ENCODE measurements around the gene SPOUT1.

The SPOUT1 gene

DNA sequence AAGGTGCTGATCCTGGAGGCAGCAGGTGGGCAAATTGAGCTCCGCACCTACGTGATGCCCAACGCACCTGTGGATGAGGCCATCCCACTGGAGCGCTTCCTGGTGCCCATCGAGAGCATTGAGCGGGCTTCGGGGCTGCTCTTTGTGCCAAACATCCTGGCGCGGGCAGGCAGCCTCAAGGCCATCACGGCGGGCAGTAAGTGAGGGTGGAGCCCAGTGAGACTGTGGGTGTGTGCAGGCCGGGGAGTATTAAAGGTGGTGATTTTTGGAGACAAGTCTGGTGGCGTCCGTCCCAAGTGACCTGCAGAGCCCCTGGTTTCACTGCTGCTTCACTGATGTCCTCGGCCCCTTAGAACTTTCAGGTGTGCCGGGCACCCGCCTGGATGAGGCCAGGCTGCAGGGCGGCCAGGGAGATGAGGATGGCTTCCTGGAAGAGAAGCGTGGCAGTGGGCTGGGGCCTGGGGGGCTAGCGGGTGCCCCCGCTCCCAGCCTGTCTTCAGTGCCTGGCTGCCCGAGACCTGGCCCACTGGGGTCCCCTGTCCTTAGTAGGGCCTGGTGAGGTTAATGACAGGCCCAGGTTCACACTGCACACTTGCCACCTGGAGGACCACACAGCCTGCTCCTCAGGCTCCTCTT lies 7.1 kb downstream of the SPOUT1 start:
- Histone ChIP-seq H3K9ac (ENCODE audit: low read length) (no peak overlapping the region), H3K79me2 (ENCODE audit: low read length) (peaks cover 11% of the 10 kb centered on the region), H4K20me1 (ENCODE audit: insufficient read depth, low read length) (no peaks in the 10 kb centered on the region), H3K27me3 (replicated peaks; ENCODE audit: insufficient read depth, low read length) (no peaks in the 10 kb centered on the region), H3K4me3 (ENCODE audit: low read length) (no peak overlapping the region), H3K9me2 (replicated peaks; ENCODE audit: insufficient read depth, low read length) (no peaks in the 10 kb centered on the region), H3K4me2 (ENCODE audit: low read depth, low read length) (no peak overlapping the region), H3F3A (ENCODE audit: insufficient read depth, low read length) (no peaks in the 10 kb centered on the region), H2AFZ (ENCODE audit: low read length) (no peak overlapping the region), H3K4me1 (ENCODE audit: low read length) (peaks cover 6% of the 10 kb centered on the region; the same call in 1 of the 2 replicates), H3K27ac (ENCODE audit: low read length) (no peak overlapping the region), H3K36me3 (replicated peaks; ENCODE audit: insufficient read depth, low read length) (no peaks in the 10 kb centered on the region; the same call in 1 of the 2 replicates), H3K9me3 (replicated peaks; ENCODE audit: insufficient read depth, low read length) (no peaks in the 10 kb centered on the region)
- DNase-seq: no peak
- TF ChIP-seq EZH2phosphoT487 (IDR thresholded peaks at IDR 0.05; ENCODE audit: low read length): no peak
- no peak for TF ChIP-seq CTCF (IDR thresholded peaks at IDR 0.05; ENCODE audit: low read length)
- no peak for TF ChIP-seq EZH2 (optimal IDR thresholded peaks at IDR 0.05; ENCODE audit: low read depth, low read length)

- Histone ChIP-seq H4K20me1 (ENCODE audit: insufficient read depth, low read length) (no peaks in the 10 kb centered on the region), H3K4me3 (ENCODE audit: low read length) (no peak overlapping the region), H2AFZ (ENCODE audit: low read length) (no peak overlapping the region), H3F3A (ENCODE audit: insufficient read depth, low read length) (no peaks in the 10 kb centered on the region), H3K4me2 (ENCODE audit: low read depth, low read length) (no peak overlapping the region), H3K4me1 (ENCODE audit: low read length) (peaks cover 6% of the 10 kb centered on the region; the same call in 1 of the 2 replicates), H3K27ac (ENCODE audit: low read length) (no peak overlapping the region), H3K27me3 (replicated peaks; ENCODE audit: insufficient read depth, low read length) (no peaks in the 10 kb centered on the region), H3K79me2 (ENCODE audit: low read length) (peaks cover 7% of the 10 kb centered on the region), H3K9ac (ENCODE audit: low read length) (no peak overlapping the region), H3K9me3 (replicated peaks; ENCODE audit: insufficient read depth, low read length) (no peaks in the 10 kb centered on the region), H3K9me2 (replicated peaks; ENCODE audit: insufficient read depth, low read length) (no peaks in the 10 kb centered on the region), H3K36me3 (replicated peaks; ENCODE audit: insufficient read depth, low read length) (no peaks in the 10 kb centered on the region; the same call in 1 of the 2 replicates)
- no peak for DNase-seq
- no peak for TF ChIP-seq EZH2 (optimal IDR thresholded peaks at IDR 0.05; ENCODE audit: low read depth, low read length)
- no peak for TF ChIP-seq EZH2phosphoT487 (IDR thresholded peaks at IDR 0.05; ENCODE audit: low read length)
- TF ChIP-seq CTCF (IDR thresholded peaks at IDR 0.05; ENCODE audit: low read length): no peak
These were observed 7.8 kb downstream of the SPOUT1 start for GRCh38 chr9:128821584-128822406.

DNA sequence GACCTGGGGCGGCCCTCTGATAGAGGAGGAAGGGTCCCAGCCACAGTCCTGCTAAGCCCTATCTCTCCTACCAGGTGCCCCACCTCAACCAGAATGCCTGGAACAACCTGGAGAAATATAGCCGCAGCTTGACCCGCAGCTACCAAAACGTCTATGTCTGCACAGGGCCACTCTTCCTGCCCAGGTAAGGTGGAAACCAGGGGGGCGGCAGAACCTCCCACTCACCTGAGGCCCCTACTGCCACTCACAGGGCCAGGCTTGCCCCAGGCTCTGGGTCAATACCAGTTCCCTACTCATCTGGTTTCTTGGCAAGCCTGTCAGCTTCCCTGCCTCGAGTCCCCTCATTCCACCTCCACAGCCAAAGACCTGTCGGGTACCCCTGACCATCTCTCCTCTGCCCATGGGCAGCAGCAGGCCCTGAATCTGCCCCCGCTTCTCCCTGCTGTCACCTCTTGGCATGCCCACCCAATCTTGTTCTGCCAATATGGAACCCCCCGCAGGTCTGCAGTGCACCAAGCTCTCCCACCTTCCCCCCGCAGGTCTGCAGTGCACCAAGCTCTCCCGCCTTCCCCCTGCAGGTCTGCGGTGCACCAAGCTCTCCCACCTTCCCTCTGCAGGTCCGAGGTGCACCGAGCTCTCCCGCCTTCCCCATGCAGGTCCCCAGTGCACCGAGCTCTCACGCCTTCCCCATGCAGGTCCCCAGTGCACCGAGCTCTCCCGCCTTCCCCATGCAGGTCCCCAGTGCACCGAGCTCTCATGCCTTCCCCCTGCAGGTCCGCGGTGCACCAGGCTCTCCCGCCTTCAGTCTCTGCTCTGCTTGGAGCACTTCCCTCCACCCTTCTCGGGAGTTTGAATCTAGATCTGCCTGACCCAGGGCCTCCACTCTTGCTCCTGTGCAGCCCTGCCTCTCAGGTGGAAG lies 8.7 kb downstream of the SPOUT1 start:
- peaks cover 6% of the 10 kb centered on the region; the same call in 1 of the 2 replicates for H3K4me1 ChIP-seq (ENCODE audit: low read length)
- no peak overlapping the region for H3K27ac ChIP-seq (ENCODE audit: low read length)

More for the DNA sequence above, 8.7 kb downstream of the SPOUT1 start:
- Histone ChIP-seq H3K4me2 (ENCODE audit: low read depth, low read length) (no peak overlapping the region), H3K9me2 (replicated peaks; ENCODE audit: insufficient read depth, low read length) (no peaks in the 10 kb centered on the region), H3K9me3 (replicated peaks; ENCODE audit: insufficient read depth, low read length) (no peaks in the 10 kb centered on the region), H3K27me3 (replicated peaks; ENCODE audit: insufficient read depth, low read length) (no peaks in the 10 kb centered on the region), H4K20me1 (ENCODE audit: insufficient read depth, low read length) (no peaks in the 10 kb centered on the region), H3K79me2 (ENCODE audit: low read length) (peaks cover 7% of the 10 kb centered on the region), H3K4me3 (ENCODE audit: low read length) (no peak overlapping the region), H3K9ac (ENCODE audit: low read length) (no peak overlapping the region), H3F3A (ENCODE audit: insufficient read depth, low read length) (no peaks in the 10 kb centered on the region), H3K36me3 (replicated peaks; ENCODE audit: insufficient read depth, low read length) (no peaks in the 10 kb centered on the region; the same call in 1 of the 2 replicates), H2AFZ (ENCODE audit: low read length) (no peak overlapping the region)
- no peak for DNase-seq
- TF ChIP-seq EZH2phosphoT487 (IDR thresholded peaks at IDR 0.05; ENCODE audit: low read length) (no peak), EZH2 (optimal IDR thresholded peaks at IDR 0.05; ENCODE audit: low read depth, low read length) (no peak), CTCF (IDR thresholded peaks at IDR 0.05; ENCODE audit: low read length) (no peak)

Measured in MM.1S (cell line).